ENCODE data around the gene MARK3.

MARK3 gene

DNA sequence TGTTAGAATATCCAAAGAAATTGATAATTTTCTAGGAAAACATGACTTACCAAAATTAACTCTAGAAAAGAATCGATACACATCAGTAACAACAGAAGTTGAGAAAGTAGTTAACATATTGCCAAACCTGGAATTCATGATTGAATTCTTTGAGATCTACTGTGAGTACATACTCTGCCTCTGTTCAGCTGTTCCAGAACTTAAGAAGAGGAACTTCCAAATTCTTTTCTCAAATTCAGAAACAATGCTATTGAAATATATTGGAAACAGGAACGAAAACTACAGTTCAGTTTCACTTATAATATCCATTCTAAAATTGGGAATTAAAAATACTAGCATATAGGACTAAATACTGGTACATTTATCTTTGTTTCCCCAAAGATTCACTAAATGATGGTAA is 57.9 kb downstream of the MARK3 start:
- no peak for DNase-seq

DNA sequence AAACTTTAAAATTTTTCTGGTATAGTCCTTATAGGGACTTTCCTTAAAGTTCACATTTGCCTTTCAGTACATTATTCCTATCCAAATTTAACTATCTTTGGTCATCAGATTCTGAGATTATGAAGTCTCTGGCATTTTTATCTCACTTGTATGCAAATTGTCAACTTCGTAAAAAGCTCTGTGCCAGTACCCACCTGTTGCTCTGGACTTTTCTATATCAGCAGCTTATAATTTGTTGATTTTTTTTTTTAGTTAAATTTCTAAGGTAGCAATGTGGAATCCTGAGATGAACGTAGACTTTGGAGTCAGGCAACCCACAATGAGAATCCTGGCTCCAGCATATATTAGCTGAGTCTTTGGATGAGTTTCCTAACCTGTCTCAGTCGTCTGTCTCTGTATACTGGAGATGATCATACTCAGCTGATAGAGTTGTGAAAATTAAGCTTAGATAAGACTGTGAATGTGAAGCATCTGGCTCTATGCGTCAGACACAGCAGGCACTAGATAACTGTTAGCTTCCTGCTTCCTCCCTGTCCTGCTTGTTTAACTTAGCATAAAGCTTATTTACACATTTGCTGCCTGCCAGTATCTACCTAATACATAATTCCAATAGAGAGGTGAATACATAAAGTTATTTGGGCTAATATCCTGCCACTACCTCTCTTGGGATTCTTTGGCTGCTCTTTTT is 59.8 kb downstream of the MARK3 start:
- no peak for DNase-seq

DNA sequence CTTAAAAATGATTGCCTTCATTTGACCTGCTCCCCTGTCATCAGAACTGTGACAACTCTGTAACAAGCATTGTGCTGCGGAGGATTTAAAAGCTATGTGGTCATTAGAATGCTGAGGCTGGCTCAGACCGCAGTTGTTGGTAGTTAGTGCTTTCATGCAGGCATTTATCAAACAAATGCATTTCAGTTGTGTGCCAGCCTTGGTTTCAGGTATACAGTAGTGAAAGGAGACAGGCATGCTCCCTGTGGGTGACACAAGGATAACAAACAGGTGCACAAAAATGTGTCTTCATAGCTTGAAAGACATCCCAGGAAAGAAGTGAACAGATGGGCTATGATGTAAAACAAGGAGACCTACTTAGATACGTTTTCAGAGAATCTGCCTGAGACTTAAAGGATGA is 60.6 kb downstream of the MARK3 start:
- DNase-seq: no peak

DNA sequence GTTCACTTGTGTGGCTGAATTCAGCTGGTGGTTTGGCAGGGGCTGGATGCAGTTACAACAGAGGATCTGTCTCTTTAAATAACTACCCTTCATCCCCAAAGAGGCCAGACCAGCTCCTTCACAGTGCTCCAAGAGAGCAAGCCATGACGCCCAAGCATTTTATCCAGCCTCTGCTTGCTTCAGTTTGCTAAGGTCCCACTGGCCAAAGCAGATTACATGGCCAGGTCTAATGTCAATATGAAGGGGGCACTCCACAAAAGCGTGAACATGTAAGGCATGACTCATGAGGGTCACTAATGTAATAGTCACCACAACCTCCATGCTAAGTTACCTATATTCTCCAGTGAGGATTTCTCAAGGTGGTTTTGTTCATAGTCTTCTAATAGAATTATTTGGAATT is 62.9 kb downstream of the MARK3 start:
- DNase-seq: no peak

DNA sequence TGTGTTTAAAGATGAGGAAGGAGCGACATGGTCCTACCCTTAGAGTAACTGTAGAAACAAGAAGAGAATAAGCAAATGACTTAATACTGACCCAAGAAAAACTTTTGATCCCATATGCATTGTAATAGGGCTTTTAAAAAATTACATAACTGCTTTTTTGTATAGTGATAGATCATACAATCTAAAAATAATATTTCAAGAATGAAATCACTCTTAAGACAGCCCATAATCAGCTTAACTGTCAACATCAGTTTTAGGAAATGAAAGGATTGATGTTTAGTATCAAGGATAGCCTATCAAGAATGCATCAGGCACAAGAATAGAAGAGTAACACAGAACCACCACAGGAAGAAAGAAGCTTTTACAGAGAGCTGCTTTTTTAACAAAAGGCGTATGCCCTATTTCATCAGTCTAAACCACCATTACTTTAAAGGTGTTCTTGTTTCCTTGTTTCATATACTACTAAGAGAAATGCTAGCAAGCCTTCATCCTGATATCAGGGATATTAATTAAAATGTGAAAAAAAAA is 64.5 kb downstream of the MARK3 start:
- DNase-seq: no peak

DNA sequence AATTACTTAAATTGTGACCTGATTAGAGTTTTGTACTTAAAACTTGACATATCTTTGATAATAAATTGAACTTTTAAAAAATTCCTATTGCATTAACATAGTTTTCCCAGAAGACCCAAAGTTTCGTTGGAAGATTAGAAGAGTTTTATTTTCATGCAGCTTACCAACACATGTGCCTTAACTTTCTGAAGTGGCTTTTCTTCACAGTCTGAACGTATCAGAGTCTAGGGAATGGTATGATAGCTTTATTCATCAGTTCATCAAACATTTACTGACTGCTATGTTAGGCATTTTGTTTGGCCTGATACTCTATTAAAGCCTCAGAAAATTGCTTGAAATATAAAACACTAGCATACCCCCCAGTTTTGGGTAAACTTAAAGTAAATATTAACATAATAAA is 65.2 kb downstream of the MARK3 start:
- no peak for DNase-seq

DNA sequence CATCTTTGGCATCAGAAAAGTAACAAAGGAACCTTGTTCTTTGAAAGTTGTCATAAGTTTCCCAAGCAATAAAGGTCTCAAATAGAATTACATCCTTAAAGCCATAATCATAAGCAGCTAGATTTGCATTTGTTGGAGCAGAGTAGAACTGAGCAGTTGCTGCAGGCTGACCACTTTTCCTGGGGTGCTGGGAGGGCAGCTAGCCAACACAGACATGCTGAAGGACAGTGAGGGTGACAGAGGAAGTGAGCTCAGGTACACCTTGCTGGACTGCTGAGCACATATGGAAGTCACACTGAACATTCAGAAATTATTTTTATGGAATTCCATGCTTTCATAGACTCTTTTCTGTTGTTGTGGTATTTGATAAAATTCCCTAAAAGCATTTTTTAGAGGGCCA is 66.2 kb downstream of the MARK3 start:
- no peak for DNase-seq

DNA sequence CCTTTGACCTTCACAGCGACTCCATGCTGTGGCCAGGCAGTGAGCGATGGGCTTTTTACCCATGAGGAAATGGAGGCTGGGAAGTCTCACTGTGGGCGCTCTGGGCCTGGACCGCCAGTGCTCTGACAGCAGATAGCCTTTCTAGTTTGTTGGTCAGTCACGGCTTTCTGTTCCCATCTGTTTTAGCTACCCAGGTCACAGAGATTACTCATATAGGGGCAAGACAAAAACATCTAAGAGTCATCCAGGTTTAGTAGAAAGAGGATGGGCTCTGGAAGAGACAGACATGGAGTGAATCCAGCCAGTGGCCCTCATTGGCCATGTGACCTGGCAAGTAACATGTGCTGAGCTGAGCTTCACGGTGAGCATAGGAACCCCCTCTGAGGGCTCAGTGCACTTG is 68.6 kb downstream of the MARK3 start:
- no peak for DNase-seq

DNA sequence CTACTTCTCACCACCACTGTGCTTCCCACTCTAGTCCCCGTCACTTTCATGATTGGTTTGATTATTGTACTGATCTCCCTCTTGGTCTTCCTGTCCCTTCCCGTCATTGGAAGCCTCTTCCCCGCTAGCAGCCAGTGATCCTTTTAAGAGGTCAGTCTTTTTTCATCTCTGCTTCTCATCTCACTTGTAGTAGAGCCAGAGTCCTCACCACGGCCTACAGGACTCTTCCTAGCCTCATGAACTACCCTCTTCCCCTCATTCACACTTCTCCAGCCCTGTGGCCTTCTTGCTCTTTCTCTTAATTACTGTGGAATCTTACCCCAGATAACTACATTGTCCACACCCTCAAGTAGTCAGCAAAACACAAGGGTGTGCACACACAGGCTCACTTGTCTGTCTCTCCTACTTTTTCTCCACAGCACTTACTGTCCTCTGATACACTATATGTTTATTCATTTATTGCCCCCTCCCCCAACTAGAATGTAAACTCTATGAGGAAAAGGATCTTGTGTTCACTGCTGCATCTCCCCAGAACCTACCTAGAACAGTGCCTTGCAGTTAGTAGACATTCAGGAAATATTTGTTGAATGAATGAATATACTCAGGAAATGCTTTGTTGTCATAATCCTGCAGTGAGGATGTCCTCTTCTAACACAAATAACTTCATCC is 71.1 kb downstream of the MARK3 start:
- DNase-seq: no peak

DNA sequence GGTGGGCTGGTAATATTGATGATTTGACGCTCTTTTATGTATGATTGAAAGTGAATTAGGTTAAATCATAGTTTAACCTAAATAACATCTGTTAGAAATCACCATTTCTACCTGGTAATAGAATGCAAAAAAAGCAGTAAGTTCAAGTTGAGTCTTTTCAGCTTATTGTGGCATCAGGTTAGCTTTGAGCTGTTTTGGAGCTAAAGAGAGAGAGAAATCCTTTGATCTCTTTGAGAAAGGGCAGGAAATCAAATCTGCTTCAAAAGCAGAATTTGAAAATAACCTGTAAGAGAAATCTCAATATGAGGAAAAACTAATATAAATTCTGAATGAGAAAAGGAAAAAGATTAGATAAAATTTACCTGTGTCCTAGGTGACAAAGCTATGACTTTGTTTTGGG is 75.2 kb downstream of the MARK3 start:
- DNase-seq: no peak

DNA sequence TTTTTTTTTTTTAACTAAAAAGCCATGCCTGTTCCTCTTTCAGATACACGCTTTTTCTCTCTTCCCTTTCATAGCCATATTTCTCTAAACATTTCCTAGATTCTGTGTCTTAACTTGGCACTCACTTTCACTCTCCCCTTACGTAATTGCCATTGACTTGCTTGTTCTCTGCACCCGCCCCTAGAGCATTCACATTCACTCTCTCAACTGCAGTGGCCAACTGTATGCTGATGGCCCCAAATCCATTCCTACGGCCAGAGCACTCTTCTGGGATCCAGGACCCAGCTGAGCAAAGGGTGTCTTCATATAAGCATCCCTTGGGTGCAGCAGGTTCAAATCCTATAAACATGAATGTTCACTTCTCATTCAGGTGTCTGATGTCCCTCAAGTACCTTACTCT is 77.9 kb downstream of the MARK3 start:
- no peak for DNase-seq

DNA sequence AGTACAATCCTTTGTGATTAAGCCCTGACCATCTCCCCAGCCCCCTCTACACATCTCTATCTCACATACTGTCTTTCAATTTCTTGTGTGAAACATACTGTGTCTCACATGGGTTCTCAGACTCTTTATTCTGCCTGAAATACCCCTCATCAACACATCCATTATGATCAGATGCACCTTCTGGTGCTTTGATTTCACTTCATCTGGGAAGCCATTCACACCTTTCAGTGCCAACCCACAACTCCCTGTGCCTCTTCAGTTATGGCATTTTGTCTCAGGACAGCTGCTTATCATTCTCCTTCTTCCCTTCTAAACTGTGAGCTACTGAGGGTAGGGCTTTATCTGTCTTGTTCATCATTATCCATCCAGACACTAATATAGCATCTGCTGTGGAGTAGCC is 78.6 kb downstream of the MARK3 start:
- no peak for DNase-seq

DNA sequence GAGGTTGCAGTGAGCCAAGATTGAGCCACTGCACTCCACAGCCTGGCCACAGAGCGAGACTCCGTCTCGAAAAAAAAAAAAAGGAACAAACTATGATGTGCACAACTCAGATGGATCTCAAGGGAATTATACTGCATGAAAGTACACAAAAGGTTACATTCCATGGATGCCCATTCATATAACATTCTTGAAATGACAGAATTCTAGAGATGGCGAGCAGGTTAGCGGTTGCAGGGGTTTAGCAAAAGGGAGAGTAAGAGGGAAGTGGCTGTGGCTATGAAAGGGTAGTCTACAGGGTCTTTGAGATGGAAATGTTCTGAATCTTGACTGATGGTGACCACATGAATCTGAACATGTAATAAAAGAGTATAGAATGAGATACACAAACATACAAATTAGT is 87.7 kb downstream of the MARK3 start:
- no peak for DNase-seq

DNA sequence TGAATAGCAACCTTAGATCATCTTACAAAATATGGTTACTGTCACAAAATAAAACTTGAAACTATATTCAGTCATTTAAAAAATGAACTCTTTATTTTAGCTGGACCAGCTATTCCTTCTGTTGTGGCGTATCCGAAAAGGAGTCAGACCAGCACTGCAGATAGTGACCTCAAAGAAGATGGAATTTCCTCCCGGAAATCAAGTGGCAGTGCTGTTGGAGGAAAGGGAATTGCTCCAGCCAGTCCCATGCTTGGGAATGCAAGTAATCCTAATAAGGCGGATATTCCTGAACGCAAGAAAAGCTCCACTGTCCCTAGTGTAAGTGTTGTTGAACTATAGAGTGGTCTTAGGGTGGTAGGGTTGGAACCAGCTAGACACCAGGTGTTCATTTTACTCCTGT is 89.7 kb downstream of the MARK3 start:
- no peak for DNase-seq

DNA sequence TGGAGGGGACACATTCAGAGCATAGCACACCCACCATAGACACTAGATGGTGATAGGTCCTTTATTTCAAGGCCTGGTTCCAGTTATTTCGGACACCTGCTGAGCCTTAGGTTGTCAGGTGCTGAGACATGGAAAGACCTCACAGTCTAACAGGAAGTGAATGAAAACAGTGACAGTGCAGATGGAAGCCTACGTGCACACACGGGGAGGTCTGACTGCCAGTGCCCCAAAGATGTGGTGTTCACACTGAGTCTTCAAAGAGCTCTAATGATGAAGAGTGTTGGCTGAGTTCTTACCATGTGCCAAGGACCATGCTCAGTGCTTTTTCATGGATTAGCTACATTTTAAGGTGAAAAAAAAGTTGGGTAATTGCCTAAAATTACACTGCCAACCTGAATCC is 90.8 kb downstream of the MARK3 start:
- DNase-seq: no peak

DNA sequence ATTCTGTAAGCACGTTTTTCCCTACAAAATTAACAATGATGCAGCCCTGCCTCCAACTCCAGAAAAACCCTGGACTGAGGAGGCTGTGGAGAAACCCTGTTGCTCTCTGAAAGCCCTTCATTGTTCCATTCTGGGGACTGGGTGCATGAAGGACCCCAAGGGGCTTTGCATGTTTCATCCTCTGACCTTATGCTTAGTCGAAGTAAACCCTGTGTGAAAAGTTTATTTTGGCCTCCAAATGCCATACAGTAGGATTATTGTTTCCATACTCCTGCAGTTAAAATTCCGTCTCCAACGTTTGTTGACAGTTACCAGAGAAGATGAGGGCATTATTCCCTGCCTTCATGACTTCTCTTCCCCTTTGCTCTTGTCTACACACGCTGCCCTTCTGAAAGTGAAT is 91.4 kb downstream of the MARK3 start:
- no peak for DNase-seq

DNA sequence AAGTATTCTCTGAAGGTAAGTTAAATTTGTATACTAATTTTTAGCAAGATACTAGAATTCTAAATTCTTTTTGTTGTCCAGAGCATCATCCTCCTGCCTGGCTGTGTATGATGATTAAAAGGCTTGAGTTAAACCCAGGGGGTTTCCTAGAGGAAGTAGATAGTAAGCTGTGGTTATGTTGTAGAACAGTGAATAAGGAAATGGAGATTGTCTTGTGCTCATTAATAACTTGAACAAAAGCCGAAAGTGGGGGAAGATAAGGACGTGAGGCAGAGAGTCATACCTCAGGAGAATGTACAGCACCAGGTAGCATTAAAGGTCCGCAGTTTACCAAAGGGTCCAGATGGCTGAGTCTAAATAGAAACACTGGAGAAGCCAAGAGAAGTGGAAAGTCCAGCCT is 95.4 kb downstream of the MARK3 start:
- DNase-seq: no peak

DNA sequence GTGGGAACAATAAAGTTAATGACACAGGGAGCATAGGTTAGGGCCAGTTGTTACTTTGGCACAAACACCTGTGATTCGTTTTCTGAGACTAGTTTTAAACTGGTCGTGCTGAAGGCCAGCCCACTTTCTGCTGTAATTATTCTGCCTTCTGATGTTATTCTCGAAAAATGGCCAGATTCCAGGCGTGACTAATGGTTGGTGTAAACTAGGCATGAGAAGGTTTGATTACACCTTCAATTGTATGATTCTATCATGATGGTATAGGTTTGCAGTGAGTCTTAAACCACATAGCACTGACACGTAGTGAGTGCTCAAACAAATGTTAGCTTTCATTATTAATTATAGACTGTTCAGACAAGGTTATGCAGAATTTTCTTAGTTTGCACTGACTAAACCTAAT is 98.4 kb downstream of the MARK3 start:
- DNase-seq: no peak

DNA sequence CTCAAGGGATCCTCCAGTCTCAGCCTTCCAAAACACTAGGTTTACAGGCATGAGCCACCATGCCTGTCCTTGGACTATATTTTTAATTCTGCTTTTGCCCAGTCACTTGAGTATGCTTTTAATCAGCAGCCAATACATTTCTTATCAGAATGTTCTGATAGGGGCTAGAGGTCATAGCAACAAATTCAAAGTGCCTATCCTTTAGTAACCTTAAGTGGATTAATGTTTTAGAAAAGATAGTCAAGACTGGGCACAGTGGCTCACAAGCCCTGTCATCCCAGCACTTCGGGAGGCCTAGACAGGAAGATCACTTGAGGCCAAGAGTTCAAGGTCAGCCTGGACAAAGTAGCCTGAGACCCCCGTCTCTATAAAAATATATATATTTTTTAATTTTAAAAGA is 100.3 kb downstream of the MARK3 start:
- DNase-seq: no peak

DNA sequence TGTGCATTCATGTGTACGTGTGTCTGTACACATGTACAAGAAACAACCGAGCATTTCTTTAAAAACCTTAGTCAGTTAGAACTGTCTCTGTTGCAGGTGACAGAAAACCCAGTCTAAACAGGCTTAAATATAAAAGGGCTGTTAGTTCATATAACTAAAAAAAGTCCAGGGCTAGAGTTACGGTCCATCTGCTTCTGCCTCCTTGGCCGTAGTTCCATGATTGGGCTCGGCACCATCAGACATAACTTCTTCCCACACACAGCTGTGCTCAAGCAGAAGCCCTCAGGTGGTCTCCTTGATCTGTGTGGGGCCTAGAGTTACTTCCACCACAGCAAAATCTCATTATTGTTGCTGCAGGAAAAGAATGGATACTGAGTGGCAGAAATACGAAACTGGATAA is 102.9 kb downstream of the MARK3 start:
- DNase-seq: no peak

DNA sequence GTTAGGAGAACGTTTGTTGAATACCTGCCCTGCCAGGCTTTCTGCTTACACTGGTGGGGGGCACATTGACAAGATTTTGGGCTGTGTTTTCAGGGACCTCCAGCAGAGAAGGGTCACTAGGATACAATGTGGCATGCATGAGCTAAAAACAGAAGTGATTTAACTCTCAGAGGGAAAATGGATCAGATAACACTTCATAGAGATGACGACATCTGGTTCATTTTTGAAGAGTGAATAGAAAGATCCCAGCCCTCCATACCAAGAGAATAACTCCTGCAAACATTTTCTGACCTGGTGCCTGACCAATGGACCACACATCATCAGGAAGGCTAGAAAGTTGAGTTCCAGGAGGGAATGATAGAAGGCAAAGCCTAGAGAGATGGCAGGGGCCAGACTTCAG is 103.7 kb downstream of the MARK3 start:
- no peak for DNase-seq

DNA sequence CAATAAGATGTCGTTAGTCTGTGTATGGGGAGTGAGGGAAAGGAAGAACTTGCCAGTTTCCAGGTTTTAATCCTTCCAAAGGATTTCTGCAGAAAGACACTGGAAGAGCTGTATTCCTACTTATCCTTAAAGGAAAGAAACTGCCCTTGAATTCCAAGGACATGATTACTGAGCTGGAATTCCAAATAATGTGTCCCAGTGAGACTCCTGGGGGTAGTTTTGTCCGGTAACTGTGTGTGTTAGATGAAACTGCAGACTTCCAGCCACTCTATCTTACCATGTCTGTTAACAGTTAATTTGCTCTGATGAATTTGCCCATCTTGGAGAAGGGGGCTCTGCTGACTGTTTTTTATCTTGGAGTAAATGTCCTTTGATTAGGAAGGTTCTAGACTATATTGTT is 104.4 kb downstream of the MARK3 start:
- DNase-seq: no peak

DNA sequence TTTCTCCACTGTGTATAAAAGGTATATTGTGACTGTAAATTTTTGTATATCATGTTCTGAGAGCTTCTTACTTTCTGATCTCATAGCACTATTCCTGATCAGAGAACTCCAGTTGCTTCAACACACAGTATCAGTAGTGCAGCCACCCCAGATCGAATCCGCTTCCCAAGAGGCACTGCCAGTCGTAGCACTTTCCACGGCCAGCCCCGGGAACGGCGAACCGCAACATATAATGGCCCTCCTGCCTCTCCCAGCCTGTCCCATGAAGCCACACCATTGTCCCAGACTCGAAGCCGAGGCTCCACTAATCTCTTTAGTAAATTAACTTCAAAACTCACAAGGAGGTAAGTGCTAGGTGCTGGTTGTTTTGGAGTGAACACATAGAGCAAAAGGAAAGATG is 106.5 kb downstream of the MARK3 start:
- no peak for DNase-seq

DNA sequence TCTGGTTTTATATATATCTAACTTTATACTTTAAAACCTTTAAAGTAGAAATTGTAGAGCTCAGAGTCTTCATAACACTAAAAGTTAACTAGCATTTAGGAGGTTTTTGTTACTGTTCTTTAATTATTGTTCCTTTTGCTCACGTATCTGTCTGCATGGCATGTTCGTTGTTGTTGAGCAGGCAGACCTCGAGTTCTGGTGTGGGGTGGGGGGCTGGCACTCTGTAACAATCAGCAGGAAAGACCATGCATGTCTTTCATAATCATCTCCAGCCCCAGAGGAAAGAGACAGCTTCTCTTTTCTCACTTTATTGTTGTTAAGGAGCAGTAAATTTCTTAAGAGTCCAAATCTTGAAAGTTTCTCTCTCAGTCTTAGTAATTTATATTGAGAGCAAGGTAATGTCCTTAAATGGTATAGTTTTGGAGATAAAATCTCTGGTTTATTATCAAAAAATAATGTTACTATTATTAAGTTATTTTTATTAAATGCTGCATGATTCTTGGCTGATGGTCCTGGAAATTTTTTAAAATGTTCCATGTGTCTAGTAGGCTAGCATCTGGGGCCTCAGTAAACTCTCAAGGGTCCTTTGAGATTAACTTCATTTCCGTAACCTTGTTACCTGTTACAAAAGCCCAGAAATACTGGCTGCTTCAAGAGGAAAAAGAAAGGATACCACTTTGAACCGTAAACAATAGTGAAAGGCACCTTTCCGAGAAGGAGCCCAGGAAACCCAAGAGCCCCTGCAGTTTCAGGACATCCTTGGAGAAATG is 107.1 kb downstream of the MARK3 start:
- DNase-seq: no peak

Measured in NCI-H187 (cell line).